Adrenal gland (tissue), 5 donors: ENCODE measurements around the gene GPC3.

Source experiments
- POLR2A ChIP-seq, 2 donors: fragments of 450-650 bp; IDR thresholded peaks; one replicate each; pipeline ENCODE4 v1.6.1; 2017; ENCODE audit warnings: antibody characterized with exemption in 2 of 2, mild to moderate bottlenecking in 2 of 2, moderate library complexity in 1 of 2
- TF ChIP-seq, protein P1 (sequence below), 6 experiments: fragments of 450-650 bp in 4 of 6; fragments of 200-600 bp in 2 of 6; sonication (generic) in 1 of 6; IDR thresholded peaks; 1 replicate in 5 of 6; 2 replicates in 1 of 6; pipeline versions ENCODE4 v1.5.1 to v1.8.0; 2016 to 2021; ENCODE audit warnings: antibody characterized with exemption in 6 of 6, mild to moderate bottlenecking in 2 of 6, moderate library complexity in 1 of 6
- donor health status: DM: no; HTN: no; CAD: no.

DNA sequence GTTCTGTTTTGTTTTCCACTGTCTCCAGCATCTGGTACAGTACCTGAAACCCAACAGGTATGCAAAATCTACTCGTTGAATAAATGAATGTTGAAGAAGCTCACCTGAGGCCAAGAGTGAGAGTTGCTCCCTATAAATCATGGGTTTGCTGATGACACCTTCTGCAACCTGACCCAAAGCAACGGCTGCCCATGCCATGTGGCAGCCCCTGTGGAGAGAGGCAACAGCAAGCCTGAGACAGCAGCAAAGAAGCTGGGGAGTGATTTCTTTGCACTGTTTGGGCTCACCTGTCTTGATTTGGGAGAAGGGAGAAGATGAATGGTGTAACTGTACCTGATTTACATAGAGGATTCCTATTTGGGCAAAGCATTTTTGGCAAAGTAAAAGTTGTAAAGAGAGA lies 450.3 kb downstream of the GPC3 start:
- TF ChIP-seq, protein P1, sequence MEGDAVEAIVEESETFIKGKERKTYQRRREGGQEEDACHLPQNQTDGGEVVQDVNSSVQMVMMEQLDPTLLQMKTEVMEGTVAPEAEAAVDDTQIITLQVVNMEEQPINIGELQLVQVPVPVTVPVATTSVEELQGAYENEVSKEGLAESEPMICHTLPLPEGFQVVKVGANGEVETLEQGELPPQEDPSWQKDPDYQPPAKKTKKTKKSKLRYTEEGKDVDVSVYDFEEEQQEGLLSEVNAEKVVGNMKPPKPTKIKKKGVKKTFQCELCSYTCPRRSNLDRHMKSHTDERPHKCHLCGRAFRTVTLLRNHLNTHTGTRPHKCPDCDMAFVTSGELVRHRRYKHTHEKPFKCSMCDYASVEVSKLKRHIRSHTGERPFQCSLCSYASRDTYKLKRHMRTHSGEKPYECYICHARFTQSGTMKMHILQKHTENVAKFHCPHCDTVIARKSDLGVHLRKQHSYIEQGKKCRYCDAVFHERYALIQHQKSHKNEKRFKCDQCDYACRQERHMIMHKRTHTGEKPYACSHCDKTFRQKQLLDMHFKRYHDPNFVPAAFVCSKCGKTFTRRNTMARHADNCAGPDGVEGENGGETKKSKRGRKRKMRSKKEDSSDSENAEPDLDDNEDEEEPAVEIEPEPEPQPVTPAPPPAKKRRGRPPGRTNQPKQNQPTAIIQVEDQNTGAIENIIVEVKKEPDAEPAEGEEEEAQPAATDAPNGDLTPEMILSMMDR (IDR thresholded peaks at IDR 0.05) = no peak
- TF ChIP-seq POLR2A (IDR thresholded peaks at IDR 0.05) = no peak
